ENCODE measurements around the gene TMEM52. TPM values are rescaled to one million over a fixed set of nuclear protein-coding genes. Genes with fewer than 3 reads are reported as not detected.

Gene TMEM52
- total and polyA plus RNA-seq, 9 of the 15 experiments (the other 6 are each of a cell fraction or from before 2014, with no cell fraction given) = 0.37 to 22.5 (median 6.8) TPM

GRCh38 chr1:1955621-1956094 is 36.6 kb upstream of the TMEM52 start:
- no TSS peak for BruUV-seq (replicated peaks)
- Histone ChIP-seq H3K4me3 (no peak overlapping the region), H3K4me1 (replicated peaks in 1 of 2; ENCODE audit: control insufficient read depth in 2 of 2, insufficient read depth in 2 of 2, low read length in 2 of 2) (peaks cover 0 to 32% of the 10 kb centered on the region in 2 experiments; a peak in 2 of 5 replicates), H2AFZ (ENCODE audit: low read depth, low read length) (no peak overlapping the region), H3K4me2 (ENCODE audit: insufficient read depth, low read length) (no peak overlapping the region), H3K79me2 (ENCODE audit: control insufficient read depth, insufficient read depth, low read length) (no peaks in the 10 kb centered on the region), H3K27me3 (ENCODE audit: control insufficient read depth in 2 of 2, insufficient read depth in 2 of 2, low read length in 2 of 2) (peaks cover 46 to 75% of the 10 kb centered on the region in 2 experiments), H3K36me3 (ENCODE audit: control insufficient read depth, insufficient read depth, low read length) (no peaks in the 10 kb centered on the region), H4K20me1 (replicated peaks; ENCODE audit: control insufficient read depth, insufficient read depth, low read length) (peaks cover 5% of the 10 kb centered on the region; the same call in 1 of the 2 replicates), H3K9ac (ENCODE audit: insufficient read depth in 1 of 2, low read depth in 2 of 2, low read length in 2 of 2) (no peak overlapping the region; a peak in 1 of 4 replicates), H3K9me3 (replicated peaks; ENCODE audit: control insufficient read depth, insufficient read depth, low read depth, low read length) (no peaks in the 10 kb centered on the region), H3K27ac (ENCODE audit: extremely low read depth, low read depth, low read length) (no peak overlapping the region), H3K9me1 (ENCODE audit: control insufficient read depth, insufficient read depth, low read length) (no peaks in the 10 kb centered on the region)
- intact Hi-C loops (cut with micrococcal nuclease) (no loop called here), in situ Hi-C loops (cut with MboI) (no loop called here)
- 10% methylated on average over 14 of the region's 14 CpGs for WGBS (ENCODE audit: insufficient coverage, low coverage, missing lambda C conversion rate)
- CTCF ChIA-PET (ENCODE audit: low intra/inter-chr PET ratio) = no interaction called here
- TF ChIP-seq, protein P1, sequence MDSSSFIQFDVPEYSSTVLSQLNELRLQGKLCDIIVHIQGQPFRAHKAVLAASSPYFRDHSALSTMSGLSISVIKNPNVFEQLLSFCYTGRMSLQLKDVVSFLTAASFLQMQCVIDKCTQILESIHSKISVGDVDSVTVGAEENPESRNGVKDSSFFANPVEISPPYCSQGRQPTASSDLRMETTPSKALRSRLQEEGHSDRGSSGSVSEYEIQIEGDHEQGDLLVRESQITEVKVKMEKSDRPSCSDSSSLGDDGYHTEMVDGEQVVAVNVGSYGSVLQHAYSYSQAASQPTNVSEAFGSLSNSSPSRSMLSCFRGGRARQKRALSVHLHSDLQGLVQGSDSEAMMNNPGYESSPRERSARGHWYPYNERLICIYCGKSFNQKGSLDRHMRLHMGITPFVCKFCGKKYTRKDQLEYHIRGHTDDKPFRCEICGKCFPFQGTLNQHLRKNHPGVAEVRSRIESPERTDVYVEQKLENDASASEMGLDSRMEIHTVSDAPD (CRISPR knock-in tag; IDR thresholded peaks at IDR 0.05) = no peak
- TF ChIP-seq, protein P2, sequence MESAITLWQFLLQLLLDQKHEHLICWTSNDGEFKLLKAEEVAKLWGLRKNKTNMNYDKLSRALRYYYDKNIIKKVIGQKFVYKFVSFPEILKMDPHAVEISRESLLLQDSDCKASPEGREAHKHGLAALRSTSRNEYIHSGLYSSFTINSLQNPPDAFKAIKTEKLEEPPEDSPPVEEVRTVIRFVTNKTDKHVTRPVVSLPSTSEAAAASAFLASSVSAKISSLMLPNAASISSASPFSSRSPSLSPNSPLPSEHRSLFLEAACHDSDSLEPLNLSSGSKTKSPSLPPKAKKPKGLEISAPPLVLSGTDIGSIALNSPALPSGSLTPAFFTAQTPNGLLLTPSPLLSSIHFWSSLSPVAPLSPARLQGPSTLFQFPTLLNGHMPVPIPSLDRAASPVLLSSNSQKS (CRISPR knock-in tag; IDR thresholded peaks at IDR 0.05) = no peak
- TF ChIP-seq ZNF589 (CRISPR knock-in tag; IDR thresholded peaks at IDR 0.05; ENCODE audit: low read depth) (no peak), TAF7 (tag; IDR thresholded peaks at IDR 0.05) (no peak), MLX (CRISPR knock-in tag; conservative IDR thresholded peaks at IDR 0.05) (no peak), ERF (CRISPR knock-in tag; IDR thresholded peaks at IDR 0.05) (no peak), RB1 (IDR thresholded peaks at IDR 0.05; ENCODE audit: low read depth) (no peak), CBX1 (IDR thresholded peaks at IDR 0.05; ENCODE audit: low read depth) (no peak), ZNF785 (CRISPR knock-in tag; IDR thresholded peaks at IDR 0.05) (no peak), HIVEP1 (CRISPR knock-in tag; IDR thresholded peaks at IDR 0.05) (no peak), HMG20A (CRISPR knock-in tag; conservative IDR thresholded peaks at IDR 0.05) (no peak), ZBTB8A (IDR thresholded peaks at IDR 0.05; ENCODE audit: partially characterized antibody) (no peak), ZZZ3 (IDR thresholded peaks at IDR 0.05) (no peak)
- TF ChIP-seq, protein P3, sequence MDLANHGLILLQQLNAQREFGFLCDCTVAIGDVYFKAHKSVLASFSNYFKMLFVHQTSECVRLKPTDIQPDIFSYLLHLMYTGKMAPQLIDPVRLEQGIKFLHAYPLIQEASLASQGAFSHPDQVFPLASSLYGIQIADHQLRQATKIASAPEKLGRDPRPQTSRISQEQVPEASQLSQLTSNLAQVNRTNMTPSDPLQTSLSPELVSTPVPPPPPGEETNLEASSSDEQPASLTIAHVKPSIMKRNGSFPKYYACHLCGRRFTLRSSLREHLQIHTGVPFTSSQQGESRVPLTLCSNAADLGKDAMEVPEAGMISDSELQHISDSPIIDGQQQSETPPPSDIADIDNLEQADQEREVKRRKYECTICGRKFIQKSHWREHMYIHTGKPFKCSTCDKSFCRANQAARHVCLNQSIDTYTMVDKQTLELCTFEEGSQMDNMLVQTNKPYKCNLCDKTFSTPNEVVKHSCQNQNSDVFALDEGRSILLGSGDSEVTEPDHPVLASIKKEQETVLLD (IDR thresholded peaks at IDR 0.05) = no peak
- TF ChIP-seq, protein P4, sequence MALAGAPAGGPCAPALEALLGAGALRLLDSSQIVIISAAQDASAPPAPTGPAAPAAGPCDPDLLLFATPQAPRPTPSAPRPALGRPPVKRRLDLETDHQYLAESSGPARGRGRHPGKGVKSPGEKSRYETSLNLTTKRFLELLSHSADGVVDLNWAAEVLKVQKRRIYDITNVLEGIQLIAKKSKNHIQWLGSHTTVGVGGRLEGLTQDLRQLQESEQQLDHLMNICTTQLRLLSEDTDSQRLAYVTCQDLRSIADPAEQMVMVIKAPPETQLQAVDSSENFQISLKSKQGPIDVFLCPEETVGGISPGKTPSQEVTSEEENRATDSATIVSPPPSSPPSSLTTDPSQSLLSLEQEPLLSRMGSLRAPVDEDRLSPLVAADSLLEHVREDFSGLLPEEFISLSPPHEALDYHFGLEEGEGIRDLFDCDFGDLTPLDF (CRISPR knock-in tag; IDR thresholded peaks at IDR 0.05) = no peak
- ATAC-seq (no peak), FAIRE-seq (no peak), DNase-seq (ENCODE audit: extremely low read depth in 1 of 4, low spot score in 3 of 4) (no peak)
- POLR2A ChIA-PET = interaction anchor here (0.6 to 1.0 kb wide), 3 partner anchors 49 to 890 kb away, joined by 3 read pairs; no protein-coding TSS in a partner anchor

All from K562 (cell line).